Activated CD4-positive, CD25-positive, alpha-beta regulatory T cell treated with anti-CD3 and anti-CD28 coated beads, Interleukin-2, amount 50 U/mL, for 16 hours (primary cell): Measurements from ENCODE around the gene MIA.
"Not testable (repeated sequence)": the region's sequence is repeated elsewhere in the genome, so short reads cannot be mapped to it uniquely, and the experiment has no call there.

Experiments
- DNase-seq: peaks from one replicate; pipeline ENCODE4 v3.0.0-alpha.2; 2020; ENCODE audit warnings: low read depth, low spot score

Gene MIA

DNA sequence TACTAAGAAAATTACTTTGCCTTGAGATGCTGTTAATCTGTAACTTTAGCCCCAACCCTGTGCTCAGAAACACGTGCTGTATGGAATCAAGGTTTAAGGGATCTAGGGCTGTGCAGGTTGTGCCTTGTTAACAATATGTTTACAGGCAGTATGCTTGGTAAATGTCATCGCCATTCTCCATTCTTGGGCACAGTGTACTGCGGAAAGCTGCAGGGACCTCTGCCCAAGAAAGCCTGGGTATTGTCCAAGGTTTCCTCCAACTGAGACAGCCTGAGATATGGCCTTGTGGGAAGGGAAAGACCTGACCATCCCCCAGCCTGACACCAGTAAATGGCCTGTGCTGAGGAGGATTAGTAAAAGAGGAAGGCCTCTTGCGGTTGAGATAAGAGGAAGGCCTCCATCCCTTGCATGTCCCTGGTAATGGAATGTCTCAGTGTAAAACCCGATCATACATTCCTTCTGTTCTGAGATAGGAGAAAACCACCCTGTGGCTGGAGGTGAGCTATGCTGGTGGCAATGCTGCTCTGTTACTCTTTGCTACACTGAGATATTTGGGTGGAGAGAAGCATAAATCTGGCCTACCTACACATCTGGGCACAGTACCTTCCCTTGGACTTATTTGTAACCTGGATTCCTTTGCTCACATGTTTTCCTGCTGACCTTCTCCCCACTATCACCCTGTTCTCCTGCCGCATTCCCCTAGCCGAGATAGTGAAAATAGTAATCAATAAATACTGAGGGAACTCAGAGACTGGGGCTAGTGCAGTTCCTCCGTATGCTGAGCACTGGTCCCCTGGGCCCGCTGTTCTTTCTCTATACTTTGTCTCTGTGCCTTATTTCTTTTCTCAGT is 47.6 kb downstream of the MIA start:
- not testable (repeated sequence) for DNase-seq

DNA sequence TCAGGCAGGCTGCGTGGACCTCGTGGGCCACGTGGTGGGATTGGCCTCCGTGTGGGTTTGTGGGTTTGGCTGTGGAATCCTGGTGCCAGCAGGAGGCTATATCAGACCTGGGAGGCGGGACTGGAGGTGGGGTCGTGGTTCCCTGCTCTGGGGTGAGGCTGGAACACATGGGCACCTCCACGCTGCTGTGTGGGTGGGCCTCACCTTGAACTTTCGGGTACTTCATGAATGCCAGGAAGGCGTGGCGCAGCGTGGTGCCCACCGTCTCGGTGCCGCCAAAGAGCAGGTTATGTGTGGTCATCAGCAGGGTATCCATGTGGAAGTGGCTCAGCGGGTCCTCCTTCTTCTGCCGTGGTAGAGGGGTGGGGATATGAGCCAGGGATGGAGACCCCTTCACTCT is 49.6 kb downstream of the MIA start:
- not testable (repeated sequence) for DNase-seq

DNA sequence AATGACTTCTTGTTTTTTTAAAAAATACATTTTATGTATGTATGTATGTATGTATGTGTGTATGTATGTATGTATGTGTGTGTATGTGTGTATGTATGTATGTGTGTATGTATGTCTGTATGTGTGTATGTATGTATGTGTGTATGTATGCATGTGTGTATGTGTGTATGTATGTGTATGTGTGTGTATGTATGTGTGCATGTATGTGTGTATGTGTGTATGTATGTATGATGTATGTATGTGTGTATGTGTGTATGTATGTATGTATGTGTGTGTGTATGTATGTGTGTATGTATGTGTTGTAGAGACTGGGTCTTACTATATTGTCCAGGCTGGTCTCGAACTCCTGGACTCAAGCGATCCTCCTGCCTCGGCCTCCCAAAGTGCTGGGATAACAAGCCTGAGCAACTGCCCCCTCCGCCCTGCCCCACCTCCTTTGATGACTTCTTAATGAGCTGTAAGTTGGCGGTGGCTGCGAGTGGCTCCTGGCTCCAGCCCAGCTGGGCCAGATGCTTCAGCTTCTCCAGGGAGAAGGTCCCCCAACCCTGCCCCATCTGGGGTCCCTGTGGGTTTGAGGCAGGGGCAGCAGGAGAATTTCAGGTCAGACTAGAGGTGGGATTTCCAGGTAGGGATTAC is 50.3 kb downstream of the MIA start:
- DNase-seq, result not testable (repeated sequence)

- DNase-seq, result not testable (repeated sequence)
Observed at GRCh38 chr19:40826312-40826698, 51.0 kb downstream of the MIA start.

GRCh38 chr19:40826699-40827385 is 51.5 kb downstream of the MIA start:
- not testable (repeated sequence) for DNase-seq
